PC-9 (cell line): ENCODE measurements around the gene INTS1.

Experiments
- EZH2 ChIP-seq: fragments of 200-600 bp; sonication (generic); IDR thresholded peaks from 2 replicates; pipeline ENCODE4 v1.8.0; 2017; ENCODE audit warnings: antibody characterized with exemption, low read depth
- TF ChIP-seq, protein P1 (sequence below): fragments of 200-600 bp; sonication (generic); conservative IDR thresholded peaks from 2 replicates; pipeline ENCODE4 v1.6.1; 2017; ENCODE audit warnings: mixed run types, antibody characterized with exemption, mild to moderate bottlenecking, moderate library complexity

DNA sequence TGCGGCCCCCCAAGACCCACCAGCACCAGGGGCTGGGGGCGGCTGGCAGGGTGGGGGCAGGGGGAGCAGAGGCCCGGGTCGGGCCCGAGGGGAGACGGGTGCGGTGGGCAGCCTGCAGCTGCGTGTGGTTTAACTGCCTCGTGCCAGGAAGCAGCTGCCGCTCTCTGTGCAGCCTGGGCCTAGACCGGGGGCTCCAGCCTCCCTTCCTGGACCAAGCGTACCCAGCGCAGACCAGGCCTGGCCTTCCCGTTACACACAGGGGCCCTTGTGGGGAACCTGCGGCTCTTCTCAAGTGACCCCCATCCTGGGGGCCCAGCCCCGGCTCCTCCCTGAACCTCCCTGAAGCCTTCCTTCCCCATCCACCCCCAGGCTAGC lies 6.6 kb upstream of the INTS1 start:
- TF ChIP-seq EZH2: no peak
- TF ChIP-seq, protein P1, sequence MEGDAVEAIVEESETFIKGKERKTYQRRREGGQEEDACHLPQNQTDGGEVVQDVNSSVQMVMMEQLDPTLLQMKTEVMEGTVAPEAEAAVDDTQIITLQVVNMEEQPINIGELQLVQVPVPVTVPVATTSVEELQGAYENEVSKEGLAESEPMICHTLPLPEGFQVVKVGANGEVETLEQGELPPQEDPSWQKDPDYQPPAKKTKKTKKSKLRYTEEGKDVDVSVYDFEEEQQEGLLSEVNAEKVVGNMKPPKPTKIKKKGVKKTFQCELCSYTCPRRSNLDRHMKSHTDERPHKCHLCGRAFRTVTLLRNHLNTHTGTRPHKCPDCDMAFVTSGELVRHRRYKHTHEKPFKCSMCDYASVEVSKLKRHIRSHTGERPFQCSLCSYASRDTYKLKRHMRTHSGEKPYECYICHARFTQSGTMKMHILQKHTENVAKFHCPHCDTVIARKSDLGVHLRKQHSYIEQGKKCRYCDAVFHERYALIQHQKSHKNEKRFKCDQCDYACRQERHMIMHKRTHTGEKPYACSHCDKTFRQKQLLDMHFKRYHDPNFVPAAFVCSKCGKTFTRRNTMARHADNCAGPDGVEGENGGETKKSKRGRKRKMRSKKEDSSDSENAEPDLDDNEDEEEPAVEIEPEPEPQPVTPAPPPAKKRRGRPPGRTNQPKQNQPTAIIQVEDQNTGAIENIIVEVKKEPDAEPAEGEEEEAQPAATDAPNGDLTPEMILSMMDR: no peak
